OCI-M2 (cell line): ENCODE measurements around the gene AMBRA1.
"Not testable (repeated sequence)": the region's sequence is repeated elsewhere in the genome, so short reads cannot be mapped to it uniquely, and the experiment has no call there.

Experiments used
- DNase-seq: peaks from one replicate; lab custom pipeline; 2025; ENCODE audit not compliant: unreplicated experiment; lab: John Stamatoyannopoulos, UW

The AMBRA1 gene

DNA sequence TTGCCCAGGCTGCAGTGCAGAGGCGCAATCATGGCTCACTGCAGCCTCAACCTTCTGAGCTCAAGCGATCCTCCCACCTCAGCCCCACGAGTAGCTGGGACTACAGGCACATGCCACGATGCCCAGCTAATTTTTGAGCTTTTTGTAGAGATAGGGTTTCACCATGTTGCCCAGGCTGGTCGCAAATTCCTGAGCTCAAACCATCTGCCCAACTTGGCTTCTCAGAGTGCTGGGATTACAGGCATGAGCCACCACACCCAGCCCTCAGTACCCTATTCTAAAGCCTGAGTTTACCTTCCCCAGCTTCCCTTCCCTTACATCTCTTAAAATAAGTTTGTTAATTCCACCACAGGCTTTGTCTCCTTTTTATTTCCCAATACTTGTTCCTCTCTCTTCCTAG is 59.1 kb downstream of the AMBRA1 start:
- no peak for DNase-seq

DNA sequence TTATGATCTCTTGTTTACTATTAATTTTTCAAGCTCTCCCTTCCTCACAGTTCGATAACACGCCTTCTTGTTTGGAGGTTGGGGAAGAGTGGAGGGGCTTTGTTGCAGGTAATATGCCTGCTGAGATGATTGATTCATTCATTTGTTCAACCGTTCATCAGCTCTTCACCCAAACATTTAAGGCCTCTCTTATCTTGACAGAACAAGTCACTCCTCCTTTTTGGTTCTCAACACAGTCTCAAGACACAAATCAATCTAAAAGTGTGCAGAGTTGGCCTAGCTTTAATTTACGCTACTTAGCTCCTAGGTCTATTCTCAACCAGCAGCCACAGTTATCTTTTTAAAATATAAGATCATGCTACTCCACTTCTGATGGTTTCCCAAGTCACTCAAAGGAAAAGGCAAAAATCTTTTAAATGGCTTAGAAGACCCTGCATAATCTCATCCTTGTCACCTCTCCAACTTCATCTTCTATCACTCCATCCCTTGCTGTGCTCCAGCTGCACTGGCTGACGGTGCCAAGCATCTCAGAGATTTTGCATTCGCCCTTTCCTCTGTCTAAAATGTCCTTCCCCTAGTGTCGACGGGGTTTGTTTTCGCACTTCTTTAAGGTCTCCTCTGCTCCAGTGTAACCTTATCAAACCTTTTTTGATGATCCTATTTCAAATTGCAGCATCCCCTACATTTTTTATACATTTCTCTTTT is 60.3 kb downstream of the AMBRA1 start:
- no peak for DNase-seq

GRCh38 chr11:46529928-46530574 is 63.8 kb downstream of the AMBRA1 start:
- DNase-seq: no peak

GRCh38 chr11:46529095-46529905 is 64.5 kb downstream of the AMBRA1 start:
- DNase-seq: peak; percentile 6

DNA sequence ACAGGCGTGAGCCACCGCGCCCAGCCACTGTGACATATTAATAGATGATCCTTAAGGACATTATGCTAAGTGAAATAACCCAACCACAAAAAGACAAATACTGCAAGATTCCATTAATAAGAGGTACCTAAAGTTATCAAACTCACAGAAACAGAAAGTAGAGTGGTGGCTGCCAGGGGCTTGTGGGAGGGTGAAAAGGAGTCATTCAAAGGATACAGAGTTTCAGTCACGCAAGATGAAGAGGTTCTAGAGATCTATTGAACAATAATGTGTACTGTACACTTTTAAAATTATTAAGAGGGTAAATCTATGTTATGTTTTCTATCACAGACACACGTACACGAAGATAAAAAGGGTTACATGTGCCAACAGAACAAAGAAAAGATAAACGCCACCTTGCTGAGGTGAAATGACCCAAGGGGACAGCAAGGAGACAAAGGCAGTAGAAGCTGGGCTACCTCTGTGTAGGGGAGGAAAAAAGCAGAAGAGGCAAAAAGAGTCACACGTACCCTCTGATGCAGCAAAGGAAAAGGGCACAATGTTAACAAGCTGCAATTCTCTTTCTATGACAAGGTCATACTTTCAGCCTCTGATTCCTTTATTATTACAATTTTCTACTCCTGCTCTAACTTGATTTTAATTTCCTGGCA is 65.3 kb downstream of the AMBRA1 start:
- DNase-seq: no peak

GRCh38 chr11:46527591-46528130 is 66.2 kb downstream of the AMBRA1 start:
- no peak for DNase-seq

DNA sequence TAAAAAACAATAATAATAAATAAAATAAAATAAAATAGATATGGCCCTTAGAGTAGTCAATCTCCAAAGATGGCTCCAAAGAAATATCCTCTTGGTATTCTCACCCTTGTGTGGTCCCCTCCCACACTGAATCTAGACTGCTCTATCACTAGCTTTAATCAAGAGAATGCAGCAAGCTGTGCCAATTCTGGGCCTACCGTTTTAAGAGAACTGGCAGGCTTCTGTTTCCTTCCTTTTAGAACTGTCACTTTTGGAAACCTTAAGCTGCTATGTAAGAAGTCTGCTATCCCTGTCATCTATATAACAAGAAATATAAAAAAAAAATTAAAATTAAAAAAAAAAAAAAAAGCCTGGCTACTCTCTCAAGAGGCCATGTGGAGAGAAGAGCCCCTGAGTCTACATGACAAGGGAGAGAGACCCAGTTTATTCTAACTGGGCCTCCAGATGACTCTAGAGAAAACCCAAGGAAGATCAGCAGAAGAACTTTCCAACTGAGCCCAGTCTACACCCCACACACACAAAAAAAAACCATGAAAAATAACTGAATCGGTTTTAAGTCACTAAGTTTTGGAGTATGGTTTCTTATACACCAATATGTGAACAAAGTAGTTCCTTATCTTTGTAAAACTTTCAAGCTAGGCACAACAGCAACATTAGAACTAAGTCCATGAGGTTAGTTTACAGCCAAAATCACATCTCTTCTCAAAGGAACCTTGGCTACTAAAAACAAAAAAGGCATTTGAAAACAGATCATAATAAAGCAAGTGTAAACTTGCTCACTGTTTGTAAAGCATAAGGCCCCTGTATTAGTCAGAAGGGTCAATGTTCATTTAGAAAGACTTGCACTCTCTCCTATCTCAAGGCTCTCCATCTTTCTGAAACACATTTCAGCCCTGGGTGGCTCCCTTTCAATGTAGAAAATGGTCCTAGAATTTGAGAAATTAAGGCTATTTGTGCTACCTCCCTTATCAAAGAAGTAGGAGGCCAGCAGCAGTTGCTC is 67.3 kb downstream of the AMBRA1 start:
- DNase-seq: no peak

DNA sequence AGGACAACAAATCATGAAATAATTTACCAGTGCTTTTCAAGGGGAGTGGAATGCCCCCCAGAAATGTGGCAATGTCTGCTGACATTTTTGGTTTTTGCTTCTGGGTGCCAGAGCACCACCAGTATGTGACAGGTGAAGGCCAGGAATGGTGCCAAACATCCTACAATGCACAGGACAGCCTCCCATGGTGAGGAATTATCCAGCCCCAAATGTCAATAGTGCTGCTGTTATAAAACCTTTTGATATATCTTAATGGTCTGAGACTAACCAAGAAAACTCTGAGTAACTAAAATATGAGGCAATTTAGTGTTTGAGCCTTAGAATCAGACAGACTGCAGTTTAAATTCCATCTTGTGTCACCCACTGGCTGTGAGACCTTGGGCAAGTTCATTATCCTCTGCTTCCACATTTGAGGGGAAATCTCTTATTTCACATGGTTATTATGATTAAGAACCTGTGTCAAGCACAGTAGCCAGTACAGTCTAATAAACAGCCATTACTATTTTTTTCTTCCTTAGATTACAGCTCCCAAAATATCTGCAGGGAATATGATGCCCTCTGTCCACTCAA is 69.5 kb downstream of the AMBRA1 start:
- DNase-seq: no peak

DNA sequence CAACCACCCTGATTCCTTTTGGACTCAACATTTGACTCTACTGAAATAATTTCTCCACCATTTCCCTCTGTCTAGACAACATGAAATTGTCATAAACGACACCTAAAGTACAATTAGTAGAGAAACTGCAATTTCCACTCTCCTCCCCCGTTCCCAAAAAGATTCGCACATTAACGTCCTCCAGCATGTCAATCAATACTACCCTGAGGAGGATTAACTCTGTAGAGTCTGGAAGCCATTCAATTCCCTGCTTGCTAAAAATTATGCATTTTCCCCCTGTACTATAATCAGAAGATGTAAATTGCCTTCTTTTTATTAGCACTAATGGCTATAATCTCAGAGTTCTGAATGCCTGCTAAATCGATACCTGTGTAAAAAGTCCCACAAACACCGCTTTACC is 70.5 kb downstream of the AMBRA1 start:
- DNase-seq: no peak

DNA sequence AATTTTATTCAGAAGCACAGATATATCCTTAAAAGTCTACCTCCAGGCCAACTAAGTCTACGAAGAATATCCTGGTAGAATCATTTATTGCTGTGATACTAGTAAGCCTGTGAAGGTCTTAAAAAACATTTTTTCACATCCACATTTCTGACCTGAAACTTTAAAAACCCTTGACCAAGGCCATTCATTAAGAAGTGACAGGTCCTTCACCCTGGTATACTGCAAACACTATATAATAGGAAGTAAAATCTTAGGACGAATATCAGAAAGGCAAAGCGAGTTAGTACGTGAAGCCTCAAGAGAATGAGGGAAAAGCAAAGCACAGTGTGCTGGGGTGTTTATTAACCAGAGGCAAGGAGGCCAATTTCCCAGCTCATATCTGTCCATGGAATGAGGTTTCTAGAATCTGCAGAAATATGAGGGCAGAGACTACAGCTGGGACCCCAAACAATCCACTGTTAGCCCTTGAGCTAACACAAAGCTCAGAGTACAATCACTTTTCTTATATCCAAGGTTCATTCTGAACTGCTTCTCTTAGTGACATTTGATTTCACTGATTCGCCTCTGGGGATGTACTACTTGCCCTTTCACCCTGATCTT is 71.0 kb downstream of the AMBRA1 start:
- no peak for DNase-seq

DNA sequence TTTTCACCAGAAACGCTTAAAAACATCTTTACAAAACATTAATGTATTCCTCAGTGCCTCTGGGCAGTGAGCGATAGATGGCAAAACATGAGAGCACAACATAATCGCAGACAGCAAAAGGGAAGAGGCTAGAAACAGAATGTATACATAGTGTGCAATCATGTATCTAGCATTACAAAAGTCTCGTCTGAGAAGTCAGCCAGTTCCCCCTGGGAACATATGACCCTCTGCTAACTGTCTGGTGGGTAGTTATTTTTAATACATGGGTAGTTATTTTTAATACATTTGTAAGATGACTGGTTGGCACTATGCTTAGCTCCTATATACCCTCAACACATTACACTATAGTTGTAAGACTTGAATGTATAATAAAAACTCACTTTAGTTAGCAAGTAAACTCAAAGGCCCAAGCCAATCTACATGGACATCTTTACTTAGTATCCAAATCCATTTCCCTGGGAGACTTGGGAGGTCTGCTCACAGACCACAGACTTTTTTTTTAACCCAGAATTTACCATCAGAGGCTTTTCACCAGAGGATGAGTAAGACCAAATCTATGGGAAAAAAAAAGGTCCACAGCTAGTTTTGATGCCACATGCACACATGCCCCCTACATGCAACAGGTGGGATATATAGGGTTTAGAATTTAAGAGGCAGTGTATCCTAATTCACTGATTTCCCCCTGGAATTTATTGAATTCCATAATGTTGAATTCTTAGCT is 71.7 kb downstream of the AMBRA1 start:
- DNase-seq: no peak

DNA sequence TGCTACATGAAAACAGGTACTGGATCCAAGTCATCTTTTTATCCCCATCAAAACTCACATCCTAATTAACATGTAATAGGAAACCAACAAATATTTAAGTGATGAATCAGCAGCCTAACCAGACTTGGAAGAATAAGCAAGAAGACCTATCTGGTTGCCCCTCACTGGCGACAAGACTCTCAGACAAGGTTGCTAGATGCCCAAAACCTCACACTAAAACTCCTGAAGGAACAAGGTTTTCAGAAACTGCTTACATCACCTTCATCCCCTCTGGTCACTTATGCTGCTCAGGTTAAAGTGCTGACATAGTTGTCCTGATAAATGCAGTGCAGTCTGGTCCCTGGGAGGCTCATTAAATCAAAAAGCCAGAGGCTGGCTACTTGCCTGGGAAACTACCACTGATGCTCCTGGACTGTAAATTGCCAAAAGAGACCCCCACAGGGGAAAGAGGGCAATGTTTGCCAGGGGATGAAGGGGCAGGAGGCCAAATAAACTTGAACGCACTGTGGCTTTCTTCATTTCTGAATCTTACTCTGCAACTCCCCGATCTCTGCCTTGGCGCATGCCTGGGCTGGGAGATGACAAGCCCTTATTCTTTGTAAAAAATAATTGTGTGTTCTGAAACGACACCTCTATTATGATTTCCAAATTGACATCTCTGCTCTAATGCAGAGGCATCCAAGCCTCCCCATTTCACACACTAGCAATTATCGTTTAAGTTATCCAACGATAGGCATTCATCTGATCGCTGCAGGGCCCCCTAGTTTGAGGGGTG is 72.7 kb downstream of the AMBRA1 start:
- DNase-seq: no peak

DNA sequence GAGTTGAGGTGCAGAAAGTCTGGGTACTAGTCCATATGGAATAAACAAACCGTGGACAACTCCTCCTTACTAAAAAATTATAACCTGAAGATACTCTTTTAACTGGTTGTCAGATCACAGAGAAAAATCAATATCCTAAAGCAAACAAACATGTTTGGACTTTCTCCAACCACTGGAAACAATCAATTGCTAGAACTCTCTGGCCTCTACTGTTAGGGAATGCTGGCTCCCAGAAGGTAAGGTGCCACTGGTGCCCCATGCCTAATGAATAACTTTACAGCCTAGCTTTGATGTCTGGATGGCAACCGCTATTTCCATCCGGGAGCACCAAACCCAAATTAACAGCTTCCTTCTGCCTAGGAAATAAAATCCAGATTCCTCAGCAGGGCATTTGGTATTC is 74.5 kb downstream of the AMBRA1 start:
- DNase-seq: no peak

DNA sequence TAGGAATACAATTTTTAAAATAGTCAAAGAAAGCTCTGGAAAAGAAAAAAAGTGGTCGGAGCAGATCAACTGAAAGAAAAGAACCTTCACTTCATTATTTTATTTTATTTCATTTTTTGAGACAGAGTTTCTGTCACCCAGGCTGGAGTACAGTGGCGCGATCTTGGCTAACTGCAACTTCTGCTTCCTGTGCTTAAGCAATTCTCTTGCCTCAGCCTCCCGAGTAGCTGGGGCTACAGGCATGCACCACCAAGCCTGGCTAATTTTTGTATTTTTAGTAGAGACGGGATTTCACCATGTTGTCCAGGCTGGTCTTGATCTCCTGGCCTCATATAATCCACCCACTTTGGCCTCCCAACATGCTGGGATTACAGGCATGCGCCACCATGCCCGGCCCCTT is 74.9 kb downstream of the AMBRA1 start:
- DNase-seq: not testable (repeated sequence)

- no peak for DNase-seq
Observed at GRCh38 chr11:46514370-46514769, 79.5 kb downstream of the AMBRA1 start.

GRCh38 chr11:46513934-46514342 is 79.9 kb downstream of the AMBRA1 start:
- no peak for DNase-seq

GRCh38 chr11:46512261-46512881 is 81.5 kb downstream of the AMBRA1 start:
- DNase-seq: no peak
